GM18873 (cell line): ENCODE measurements around the gene MAL.
A peak's percentile ranks its signal among the peaks of the same experiment; 100 is the strongest.

ENCODE experiments used
- ATAC-seq: cut with Tn5 transposase; IDR thresholded peaks from one replicate; pipeline ENCODE4 v1.9.1; 2021; ENCODE audit warnings: mild to moderate bottlenecking, moderate library complexity, moderate number of reproducible peaks; ENCODE audit not compliant: unreplicated experiment, low FRiP score

The MAL gene

GRCh38 chr2:95025406-95026319, at the start of gene MAL:
Gene MAL (plus strand): TSS chr2:95025708. CDS start chr2:95025793, 85 bp downstream.
- ATAC-seq = no peak

GRCh38 chr2:94977826-94978225, 47.7 kb upstream of the MAL start:
- ATAC-seq = no peak

GRCh38 chr2:94978917-94979316, 46.6 kb upstream of the MAL start:
- ATAC-seq = no peak

- no peak for ATAC-seq
Measured at GRCh38 chr2:94979406-94980375, 45.8 kb upstream of the MAL start.

GRCh38 chr2:94980406-94980805, 45.1 kb upstream of the MAL start:
- no peak for ATAC-seq

DNA sequence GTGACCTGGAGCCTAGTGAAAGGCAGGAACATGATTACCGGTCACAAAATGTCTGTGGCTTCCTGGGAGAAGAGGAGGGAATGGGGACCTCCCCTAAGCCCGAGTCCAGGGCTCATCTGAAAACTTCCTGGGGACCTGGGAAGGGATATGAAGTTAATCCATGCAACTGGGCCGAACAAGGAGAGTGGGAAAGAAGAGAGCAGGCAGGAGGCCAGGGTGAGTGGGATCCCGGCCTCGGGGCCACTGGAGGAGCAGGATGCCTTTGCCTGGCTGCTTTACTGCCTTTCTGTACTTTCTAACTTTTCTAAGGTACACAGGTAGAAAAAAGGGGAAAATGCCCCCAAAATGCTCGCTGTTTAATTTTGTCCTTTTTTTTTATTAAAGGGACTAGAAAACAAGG, 43.4 kb upstream of the MAL start:
- no peak for ATAC-seq

GRCh38 chr2:94982675-94983074, 42.8 kb upstream of the MAL start:
- no peak for ATAC-seq

DNA sequence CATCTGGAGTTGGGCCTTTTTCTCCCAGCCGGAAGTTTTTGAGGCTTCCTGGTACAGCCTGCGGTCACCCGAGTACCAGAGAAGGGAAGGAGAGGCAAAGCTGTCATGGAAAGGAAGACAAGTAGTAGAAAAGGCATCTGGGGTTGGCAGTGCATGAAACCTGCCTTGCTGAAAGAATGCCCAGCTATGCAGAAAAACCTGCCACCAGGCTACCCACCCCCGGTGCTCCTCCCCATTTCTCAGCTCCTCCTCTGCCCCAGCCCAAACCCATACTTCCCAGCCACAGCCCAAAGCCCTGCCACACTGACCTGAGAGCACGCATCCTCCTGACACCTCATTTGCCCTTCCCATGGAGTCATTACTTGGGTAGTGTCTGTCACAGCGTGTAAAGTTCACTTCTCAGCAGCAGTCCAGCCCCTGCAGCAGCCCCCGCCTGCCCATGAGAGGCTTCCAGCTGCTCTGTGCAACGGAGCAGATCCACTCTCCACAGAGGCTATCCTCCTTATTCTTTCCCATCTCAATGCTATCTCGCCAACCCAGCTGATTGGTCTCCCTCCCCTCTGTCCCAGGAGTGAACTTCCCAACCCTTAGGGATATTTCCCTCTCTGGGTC, 40.4 kb upstream of the MAL start:
- no peak for ATAC-seq

- no peak for ATAC-seq
Measured at GRCh38 chr2:94985636-94986035, 39.9 kb upstream of the MAL start.

- ATAC-seq = peak; percentile 70
Measured at GRCh38 chr2:94986392-94986963, 39.0 kb upstream of the MAL start.

GRCh38 chr2:94987074-94988020, 38.2 kb upstream of the MAL start:
- ATAC-seq = no peak

GRCh38 chr2:94990956-94991355, 34.6 kb upstream of the MAL start:
- ATAC-seq = no peak

- no peak for ATAC-seq
Measured at GRCh38 chr2:94992360-94992759, 33.1 kb upstream of the MAL start.

- ATAC-seq = no peak
Measured at GRCh38 chr2:94993176-94994062, 32.1 kb upstream of the MAL start.

DNA sequence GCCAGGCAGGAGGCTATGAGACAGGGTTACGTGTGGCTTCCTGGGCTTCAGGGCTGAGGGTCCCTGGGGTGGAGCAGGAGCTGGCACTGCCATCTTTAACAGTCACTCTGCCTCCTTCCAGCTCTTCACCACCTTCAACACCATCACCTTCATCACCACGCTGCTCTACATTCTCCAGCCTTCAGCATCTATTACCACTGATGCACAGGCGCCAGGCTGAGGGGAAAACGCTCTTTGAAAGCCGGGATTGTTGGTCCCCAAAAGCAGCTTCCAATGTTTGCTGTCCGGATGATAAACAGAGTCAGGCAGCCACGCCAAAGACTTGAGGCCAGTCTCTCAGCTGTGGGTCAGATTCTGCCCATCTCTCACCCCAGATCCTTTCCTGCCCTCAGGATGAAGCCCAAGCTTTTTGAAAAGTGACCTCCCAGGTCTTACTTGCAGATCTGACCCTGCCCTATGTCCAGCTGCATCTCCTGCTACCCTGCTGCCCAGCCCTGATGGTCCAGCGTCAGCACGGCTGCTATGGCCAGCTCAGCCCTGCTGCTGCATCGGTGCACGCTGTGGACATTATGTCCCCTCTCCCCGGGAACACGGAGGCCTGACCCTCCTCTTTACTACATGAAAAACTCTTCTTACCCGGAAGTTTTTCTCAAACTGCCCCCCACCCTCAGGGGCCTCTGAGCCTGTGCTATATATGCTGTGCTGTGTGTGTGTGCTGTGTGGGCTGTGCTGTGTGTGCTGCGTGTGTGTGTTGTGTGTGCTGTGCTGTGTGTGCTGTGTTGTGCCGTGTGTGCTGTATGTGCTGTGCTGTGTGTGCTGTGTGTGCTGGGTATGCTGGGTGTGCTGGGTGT, 31.2 kb upstream of the MAL start:
- no peak for ATAC-seq

- no peak for ATAC-seq
Measured at GRCh38 chr2:94994914-94995552, 30.5 kb upstream of the MAL start.
